ENCODE measurements around the gene BLOC1S4.

DNA sequence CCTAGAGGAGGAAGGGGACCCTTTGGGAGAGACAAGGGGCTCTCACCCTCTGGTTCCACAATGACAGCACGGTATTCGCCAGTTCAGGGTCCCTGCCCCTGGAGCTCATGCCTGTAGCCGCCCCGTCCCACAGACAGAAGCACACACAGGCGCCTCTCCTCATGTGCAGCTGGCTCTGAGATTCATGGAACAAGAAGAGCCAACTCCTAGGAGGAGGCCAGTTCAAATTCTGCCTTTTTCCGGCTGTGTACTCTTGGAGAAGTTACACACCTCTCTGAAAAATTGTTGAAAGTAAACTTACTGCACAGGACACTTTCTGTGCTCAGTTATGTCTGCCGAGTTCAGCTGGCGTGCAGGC, 15.3 kb downstream of the BLOC1S4 start:
- TF ChIP-seq, protein P1, sequence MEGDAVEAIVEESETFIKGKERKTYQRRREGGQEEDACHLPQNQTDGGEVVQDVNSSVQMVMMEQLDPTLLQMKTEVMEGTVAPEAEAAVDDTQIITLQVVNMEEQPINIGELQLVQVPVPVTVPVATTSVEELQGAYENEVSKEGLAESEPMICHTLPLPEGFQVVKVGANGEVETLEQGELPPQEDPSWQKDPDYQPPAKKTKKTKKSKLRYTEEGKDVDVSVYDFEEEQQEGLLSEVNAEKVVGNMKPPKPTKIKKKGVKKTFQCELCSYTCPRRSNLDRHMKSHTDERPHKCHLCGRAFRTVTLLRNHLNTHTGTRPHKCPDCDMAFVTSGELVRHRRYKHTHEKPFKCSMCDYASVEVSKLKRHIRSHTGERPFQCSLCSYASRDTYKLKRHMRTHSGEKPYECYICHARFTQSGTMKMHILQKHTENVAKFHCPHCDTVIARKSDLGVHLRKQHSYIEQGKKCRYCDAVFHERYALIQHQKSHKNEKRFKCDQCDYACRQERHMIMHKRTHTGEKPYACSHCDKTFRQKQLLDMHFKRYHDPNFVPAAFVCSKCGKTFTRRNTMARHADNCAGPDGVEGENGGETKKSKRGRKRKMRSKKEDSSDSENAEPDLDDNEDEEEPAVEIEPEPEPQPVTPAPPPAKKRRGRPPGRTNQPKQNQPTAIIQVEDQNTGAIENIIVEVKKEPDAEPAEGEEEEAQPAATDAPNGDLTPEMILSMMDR (conservative IDR thresholded peaks at IDR 0.05; ENCODE audit: low read depth in 2 of 2) = no peak
- TF ChIP-seq, protein P2, sequence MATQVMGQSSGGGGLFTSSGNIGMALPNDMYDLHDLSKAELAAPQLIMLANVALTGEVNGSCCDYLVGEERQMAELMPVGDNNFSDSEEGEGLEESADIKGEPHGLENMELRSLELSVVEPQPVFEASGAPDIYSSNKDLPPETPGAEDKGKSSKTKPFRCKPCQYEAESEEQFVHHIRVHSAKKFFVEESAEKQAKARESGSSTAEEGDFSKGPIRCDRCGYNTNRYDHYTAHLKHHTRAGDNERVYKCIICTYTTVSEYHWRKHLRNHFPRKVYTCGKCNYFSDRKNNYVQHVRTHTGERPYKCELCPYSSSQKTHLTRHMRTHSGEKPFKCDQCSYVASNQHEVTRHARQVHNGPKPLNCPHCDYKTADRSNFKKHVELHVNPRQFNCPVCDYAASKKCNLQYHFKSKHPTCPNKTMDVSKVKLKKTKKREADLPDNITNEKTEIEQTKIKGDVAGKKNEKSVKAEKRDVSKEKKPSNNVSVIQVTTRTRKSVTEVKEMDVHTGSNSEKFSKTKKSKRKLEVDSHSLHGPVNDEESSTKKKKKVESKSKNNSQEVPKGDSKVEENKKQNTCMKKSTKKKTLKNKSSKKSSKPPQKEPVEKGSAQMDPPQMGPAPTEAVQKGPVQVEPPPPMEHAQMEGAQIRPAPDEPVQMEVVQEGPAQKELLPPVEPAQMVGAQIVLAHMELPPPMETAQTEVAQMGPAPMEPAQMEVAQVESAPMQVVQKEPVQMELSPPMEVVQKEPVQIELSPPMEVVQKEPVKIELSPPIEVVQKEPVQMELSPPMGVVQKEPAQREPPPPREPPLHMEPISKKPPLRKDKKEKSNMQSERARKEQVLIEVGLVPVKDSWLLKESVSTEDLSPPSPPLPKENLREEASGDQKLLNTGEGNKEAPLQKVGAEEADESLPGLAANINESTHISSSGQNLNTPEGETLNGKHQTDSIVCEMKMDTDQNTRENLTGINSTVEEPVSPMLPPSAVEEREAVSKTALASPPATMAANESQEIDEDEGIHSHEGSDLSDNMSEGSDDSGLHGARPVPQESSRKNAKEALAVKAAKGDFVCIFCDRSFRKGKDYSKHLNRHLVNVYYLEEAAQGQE (IDR thresholded peaks at IDR 0.05; ENCODE audit: unreplicated experiment) = no peak
- TF ChIP-seq EZH2phosphoT487 (IDR thresholded peaks at IDR 0.05; ENCODE audit: unreplicated experiment) = no peak
- TF ChIP-seq ZNF114 (CRISPR knock-in tag; IDR thresholded peaks at IDR 0.05) = no peak
- no peak for TF ChIP-seq POLR2AphosphoS5 (IDR thresholded peaks at IDR 0.05; ENCODE audit: low read depth)
- TF ChIP-seq CREB1 (CRISPR knock-in tag; IDR thresholded peaks at IDR 0.05; ENCODE audit: low read depth) = no peak
- no peak for TF ChIP-seq EZH2 (IDR thresholded peaks at IDR 0.05; ENCODE audit: low read depth, unreplicated experiment)
- TF ChIP-seq JUNB (IDR thresholded peaks at IDR 0.05; ENCODE audit: unreplicated experiment) = no peak
- TF ChIP-seq, protein P3, sequence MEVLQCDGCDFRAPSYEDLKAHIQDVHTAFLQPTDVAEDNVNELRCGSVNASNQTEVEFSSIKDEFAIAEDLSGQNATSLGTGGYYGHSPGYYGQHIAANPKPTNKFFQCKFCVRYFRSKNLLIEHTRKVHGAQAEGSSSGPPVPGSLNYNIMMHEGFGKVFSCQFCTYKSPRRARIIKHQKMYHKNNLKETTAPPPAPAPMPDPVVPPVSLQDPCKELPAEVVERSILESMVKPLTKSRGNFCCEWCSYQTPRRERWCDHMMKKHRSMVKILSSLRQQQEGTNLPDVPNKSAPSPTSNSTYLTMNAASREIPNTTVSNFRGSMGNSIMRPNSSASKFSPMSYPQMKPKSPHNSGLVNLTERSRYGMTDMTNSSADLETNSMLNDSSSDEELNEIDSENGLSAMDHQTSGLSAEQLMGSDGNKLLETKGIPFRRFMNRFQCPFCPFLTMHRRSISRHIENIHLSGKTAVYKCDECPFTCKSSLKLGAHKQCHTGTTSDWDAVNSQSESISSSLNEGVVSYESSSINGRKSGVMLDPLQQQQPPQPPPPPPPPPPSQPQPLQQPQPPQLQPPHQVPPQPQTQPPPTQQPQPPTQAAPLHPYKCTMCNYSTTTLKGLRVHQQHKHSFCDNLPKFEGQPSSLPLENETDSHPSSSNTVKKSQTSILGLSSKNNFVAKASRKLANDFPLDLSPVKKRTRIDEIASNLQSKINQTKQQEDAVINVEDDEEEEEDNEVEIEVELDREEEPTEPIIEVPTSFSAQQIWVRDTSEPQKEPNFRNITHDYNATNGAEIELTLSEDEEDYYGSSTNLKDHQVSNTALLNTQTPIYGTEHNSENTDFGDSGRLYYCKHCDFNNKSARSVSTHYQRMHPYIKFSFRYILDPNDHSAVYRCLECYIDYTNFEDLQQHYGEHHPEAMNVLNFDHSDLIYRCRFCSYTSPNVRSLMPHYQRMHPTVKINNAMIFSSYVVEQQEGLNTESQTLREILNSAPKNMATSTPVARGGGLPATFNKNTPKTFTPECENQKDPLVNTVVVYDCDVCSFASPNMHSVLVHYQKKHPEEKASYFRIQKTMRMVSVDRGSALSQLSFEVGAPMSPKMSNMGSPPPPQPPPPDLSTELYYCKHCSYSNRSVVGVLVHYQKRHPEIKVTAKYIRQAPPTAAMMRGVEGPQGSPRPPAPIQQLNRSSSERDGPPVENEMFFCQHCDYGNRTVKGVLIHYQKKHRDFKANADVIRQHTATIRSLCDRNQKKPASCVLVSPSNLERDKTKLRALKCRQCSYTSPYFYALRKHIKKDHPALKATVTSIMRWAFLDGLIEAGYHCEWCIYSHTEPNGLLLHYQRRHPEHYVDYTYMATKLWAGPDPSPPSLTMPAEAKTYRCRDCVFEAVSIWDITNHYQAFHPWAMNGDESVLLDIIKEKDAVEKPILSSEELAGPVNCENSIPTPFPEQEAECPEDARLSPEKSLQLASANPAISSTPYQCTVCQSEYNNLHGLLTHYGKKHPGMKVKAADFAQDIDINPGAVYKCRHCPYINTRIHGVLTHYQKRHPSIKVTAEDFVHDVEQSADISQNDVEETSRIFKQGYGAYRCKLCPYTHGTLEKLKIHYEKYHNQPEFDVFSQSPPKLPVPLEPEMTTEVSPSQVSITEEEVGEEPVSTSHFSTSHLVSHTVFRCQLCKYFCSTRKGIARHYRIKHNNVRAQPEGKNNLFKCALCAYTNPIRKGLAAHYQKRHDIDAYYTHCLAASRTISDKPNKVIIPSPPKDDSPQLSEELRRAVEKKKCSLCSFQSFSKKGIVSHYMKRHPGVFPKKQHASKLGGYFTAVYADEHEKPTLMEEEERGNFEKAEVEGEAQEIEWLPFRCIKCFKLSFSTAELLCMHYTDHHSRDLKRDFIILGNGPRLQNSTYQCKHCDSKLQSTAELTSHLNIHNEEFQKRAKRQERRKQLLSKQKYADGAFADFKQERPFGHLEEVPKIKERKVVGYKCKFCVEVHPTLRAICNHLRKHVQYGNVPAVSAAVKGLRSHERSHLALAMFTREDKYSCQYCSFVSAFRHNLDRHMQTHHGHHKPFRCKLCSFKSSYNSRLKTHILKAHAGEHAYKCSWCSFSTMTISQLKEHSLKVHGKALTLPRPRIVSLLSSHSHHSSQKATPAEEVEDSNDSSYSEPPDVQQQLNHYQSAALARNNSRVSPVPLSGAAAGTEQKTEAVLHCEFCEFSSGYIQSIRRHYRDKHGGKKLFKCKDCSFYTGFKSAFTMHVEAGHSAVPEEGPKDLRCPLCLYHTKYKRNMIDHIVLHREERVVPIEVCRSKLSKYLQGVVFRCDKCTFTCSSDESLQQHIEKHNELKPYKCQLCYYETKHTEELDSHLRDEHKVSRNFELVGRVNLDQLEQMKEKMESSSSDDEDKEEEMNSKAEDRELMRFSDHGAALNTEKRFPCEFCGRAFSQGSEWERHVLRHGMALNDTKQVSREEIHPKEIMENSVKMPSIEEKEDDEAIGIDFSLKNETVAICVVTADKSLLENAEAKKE (CRISPR knock-in tag; IDR thresholded peaks at IDR 0.05) = no peak
- TF ChIP-seq, protein P4, sequence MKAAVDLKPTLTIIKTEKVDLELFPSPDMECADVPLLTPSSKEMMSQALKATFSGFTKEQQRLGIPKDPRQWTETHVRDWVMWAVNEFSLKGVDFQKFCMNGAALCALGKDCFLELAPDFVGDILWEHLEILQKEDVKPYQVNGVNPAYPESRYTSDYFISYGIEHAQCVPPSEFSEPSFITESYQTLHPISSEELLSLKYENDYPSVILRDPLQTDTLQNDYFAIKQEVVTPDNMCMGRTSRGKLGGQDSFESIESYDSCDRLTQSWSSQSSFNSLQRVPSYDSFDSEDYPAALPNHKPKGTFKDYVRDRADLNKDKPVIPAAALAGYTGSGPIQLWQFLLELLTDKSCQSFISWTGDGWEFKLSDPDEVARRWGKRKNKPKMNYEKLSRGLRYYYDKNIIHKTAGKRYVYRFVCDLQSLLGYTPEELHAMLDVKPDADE (IDR thresholded peaks at IDR 0.05) = no peak
- TF ChIP-seq ZNF331 (CRISPR knock-in tag; IDR thresholded peaks at IDR 0.05; ENCODE audit: low read depth) = no peak
- TF ChIP-seq NANOG (IDR thresholded peaks at IDR 0.05; ENCODE audit: borderline replicate concordance) = no peak
- no peak for TF ChIP-seq STAT1 (IDR thresholded peaks at IDR 0.05; ENCODE audit: unreplicated experiment)

All from GM23338 (cell line).